IPS-NIHi7 (cell line): ENCODE results near the gene IRAG1.
"Not testable (repeated sequence)": the region's sequence is repeated elsewhere in the genome, so short reads cannot be mapped to it uniquely, and the experiment has no call there.

ENCODE experiments used
- DNase-seq: peaks from one replicate; pipeline ENCODE4 v3.0.0; 2012; ENCODE audit warnings: mixed read lengths; ENCODE audit errors: extremely low spot score

The IRAG1 gene

DNA sequence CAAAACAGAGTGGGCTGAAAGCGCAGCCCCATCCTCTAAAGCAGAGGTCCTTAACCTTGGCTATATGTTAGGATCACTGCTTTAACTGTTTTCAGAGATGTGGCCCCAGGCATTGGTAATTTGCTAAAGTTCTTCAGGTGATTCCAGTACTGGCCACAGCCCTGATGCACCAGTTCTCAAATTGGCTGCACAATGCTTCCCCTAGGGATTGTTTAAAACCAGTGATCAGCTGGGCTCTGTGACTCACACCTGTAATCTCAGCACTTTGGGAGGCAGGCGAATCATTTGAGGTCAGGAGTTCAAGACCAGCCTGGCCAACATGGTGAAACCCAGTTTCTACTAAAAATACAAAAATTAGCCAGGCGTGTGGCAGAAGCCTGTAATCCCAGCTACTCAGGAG is 8.4 kb upstream of the IRAG1 start:
- no peak for DNase-seq

- no peak for DNase-seq
These were observed 5.5 kb upstream of the IRAG1 start for GRCh38 chr11:10699072-10699471.

DNA sequence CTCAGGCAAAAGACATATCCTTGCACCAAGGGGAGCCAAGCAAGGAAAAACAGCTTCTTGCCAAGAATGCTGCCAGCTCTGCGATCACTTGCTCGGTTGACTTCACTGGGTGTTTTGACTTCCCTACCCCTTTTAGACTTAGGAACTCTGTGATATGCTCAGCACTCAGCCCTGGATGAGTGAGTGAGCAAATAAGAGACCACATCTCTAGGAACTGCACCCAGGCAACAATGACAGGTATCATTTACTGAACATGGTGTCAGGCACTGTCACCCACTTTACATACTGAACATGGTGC is 3.7 kb upstream of the IRAG1 start:
- DNase-seq: no peak

- no peak for DNase-seq
These were observed 3.1 kb upstream of the IRAG1 start for GRCh38 chr11:10696468-10697322.

DNA sequence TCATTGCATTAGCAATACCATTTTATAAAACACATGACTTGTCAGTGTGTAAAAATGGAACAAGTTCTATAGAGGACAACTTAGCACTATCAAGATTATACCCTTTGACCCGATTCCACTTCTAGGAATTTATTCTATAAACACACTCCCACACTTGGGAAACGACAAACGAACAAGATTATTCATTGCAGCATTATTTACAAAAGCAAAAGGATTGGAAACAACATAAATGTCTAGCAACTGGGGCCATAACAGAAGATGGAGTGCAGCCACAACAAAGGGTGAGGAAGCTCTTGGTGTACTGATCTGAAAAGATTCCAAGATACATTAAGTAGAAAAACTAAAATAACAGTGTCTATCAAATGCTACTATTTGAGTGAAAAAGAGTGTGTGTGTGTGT is 2.3 kb upstream of the IRAG1 start:
- DNase-seq: no peak

GRCh38 chr11:10694486-10695239 is 1.1 kb upstream of the IRAG1 start:
- no peak for DNase-seq

- DNase-seq: no peak
These were observed 932 bp downstream of the IRAG1 start for GRCh38 chr11:10692531-10693115.

- DNase-seq: no peak
These were observed 5.2 kb downstream of the IRAG1 start for GRCh38 chr11:10688401-10688800.

DNA sequence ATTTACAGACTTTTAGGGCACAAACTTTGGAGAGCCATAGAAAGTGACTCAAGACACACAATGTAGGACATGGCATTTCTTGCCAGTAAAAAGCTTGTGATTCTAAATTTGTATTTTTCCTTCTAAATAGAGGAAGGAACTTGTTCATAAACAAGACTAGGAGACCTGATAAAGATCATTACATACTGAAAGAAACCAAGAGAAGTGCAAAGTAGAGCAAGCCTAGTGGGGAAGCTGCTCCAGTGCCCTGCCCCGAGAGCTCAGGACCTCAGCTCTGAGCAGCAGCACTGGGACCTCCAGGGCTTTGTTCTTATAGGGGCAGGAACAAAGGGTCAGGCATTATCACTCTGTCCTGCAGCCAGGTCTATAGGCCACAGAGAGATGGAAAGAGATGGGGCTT is 7.2 kb downstream of the IRAG1 start:
- DNase-seq: no peak

GRCh38 chr11:10683429-10683828 is 10.1 kb downstream of the IRAG1 start:
- DNase-seq: no peak

GRCh38 chr11:10680956-10681487 is 12.5 kb downstream of the IRAG1 start:
- DNase-seq: no peak

DNA sequence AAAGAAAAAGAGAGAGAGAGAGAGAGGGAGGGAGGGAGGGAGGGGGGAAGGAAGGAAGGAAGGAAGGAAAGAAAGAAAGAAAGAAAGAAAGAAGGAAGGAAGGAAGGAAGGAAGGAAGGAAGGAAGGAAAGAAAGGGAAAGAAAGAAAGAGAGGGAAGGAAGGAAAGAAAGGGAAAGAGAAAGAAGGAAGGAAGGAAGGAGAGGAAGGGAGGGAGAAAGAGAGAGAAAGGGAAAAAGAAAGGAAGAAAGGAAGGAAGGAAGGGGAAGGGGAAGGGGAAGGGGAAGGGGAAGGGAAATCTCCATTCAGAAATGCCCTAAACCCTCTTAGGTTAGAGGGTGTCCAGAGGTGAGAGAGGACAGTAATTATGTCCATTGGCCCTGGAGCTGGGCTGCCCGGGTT is 13.3 kb downstream of the IRAG1 start:
- not testable (repeated sequence) for DNase-seq

DNA sequence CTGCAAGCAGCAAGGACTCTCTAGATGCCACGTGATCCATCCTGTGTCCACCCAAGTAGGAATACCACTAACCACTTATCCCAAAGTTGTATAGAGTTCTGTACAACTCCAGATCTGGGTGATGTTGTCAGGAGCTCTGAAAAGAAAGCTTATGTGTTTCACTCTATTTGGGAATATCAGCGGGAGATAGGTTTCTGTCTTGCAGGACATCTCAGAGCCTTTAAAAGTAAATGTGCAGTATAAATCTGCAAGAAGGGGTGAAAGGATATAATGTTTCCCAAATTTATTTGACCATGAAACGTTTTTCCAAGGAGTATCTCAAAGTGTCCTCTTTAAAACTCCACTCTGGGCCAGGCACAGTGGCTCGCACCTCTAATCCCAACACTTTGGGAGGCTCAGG is 13.9 kb downstream of the IRAG1 start:
- DNase-seq: no peak

DNA sequence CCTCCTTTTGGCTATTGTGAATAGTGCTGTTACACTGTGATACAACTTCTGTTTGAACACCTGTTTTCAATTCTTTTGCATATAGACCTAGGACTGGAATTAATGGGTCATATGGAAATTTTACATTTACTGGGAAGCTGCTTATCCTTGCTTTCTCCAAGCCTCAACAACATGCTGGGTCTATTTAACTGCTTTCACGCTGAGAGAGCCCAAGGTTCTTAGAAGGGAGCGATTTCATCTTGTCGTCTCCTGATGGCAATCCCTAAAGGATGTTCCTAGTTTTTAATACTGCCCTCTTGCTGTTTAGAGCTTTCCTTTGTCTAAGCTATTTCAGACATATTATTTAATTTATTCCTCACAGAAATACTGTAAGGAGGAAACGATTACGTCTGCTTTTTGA is 15.5 kb downstream of the IRAG1 start:
- DNase-seq: no peak

- DNase-seq: no peak
These were observed 16.6 kb downstream of the IRAG1 start for GRCh38 chr11:10676919-10677318.

- DNase-seq: no peak
These were observed 18.6 kb downstream of the IRAG1 start for GRCh38 chr11:10674911-10675440.

DNA sequence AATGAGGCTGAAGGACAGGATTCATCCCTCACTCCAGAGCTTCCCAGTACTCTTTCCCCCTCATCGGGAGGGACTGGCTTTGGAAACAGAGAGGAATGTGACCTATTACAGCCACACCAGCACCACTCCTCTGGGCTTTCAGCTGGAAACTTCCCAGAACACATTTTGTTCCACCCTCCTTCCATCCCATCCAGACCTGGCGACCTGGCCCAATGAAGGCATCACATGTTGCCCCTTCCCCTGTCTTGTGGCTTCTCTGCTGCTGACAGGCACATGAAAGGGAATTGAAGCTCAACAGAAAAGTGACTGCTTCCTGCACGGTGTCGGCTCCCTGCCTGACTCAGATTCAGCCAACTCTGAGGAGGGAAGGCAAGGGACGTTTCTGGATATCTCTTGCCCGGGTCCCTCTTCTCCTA is 19.1 kb downstream of the IRAG1 start:
- no peak for DNase-seq

DNA sequence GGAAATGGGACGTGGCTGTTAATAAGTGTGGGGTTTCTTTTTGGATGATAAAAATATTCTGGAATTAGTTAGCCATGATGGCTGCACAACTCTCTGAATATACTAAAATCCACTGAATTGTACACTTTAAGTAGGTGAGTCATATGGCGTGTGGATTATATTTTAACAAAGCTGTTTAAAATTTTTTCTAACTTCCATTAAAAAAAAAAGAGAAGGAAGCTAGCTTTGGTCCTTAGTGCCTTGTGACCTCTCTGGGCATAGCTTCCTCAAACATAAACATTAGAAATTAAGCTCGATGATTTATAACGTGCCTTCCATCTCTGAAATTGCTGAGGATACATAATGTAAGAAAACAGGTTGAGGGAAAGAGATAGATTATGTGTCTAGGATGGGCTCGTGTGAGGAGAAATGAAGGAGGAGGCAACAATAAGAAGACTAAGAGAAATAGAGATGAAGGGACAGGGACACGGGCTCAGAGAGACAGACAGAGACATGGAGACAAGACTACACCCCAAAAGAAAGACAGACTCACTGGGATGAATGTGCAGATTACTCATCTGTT is 20.0 kb downstream of the IRAG1 start:
- DNase-seq: no peak

GRCh38 chr11:10670099-10670498 is 23.5 kb downstream of the IRAG1 start:
- DNase-seq: no peak

DNA sequence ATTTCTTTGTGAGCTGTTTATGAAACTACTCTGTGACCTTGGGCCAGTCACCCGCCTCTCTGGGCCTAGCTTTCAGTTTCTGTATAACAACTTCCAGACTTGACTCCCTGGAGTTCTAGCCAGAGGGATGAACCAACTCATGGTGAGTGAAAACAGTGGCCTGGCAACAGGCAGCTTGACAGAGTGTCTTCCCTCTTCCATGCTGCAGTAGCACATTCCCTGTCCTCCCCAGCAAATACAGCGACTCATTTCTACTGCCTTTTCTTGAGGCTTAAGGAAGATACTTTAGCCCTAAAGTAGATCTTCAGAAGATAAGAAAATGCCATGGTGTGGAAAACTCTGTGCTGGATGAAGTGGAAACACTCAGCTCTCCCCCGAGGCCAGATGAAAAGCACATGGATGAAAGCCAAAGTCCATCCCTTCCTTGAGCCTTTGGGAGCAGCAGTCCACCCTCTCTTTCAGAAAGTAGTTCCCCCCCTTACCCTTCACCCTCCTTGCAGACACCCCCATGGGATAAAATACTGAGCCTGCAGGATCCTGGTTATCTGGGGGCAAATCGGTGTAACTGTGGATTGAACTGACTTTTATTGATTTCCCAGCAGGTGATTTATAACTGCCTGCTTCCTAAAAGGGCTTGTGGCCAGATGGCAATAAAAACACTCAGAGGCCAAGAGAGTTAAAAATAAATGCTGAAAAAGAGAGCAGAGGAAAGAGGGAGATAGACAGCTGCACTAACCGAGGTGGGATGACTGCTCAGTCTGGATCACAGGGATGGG is 24.1 kb downstream of the IRAG1 start:
- DNase-seq: no peak

GRCh38 chr11:10667521-10667885 is 26.1 kb downstream of the IRAG1 start:
- DNase-seq: no peak
